Smooth muscle cell (in vitro differentiated cells): ENCODE results near the gene CLBA1. TPM values are rescaled to one million over a fixed set of nuclear protein-coding genes. Genes with fewer than 3 reads are reported as not detected.

Source experiments
- DNase-seq: peaks from one replicate; lab custom pipeline; 2025; ENCODE audit not compliant: unreplicated experiment; lab: John Stamatoyannopoulos, UW
- H2AFZ ChIP-seq: fragments of 200-600 bp; sonication (generic); 2 replicates; pipeline ENCODE4 v1.6.0; 2016; ENCODE audit warnings: antibody characterized with exemption, low read depth, mild to moderate bottlenecking
- H3F3A ChIP-seq: fragments of 200-600 bp; sonication (generic); 2 replicates; pipeline ENCODE4 v1.6.0; 2017; ENCODE audit warnings: antibody characterized with exemption, low read depth
- H3K27ac ChIP-seq: fragments of 200-600 bp; sonication (generic); 2 replicates; pipeline ENCODE4 v1.5.1; 2016; ENCODE audit warnings: low read depth, mild to moderate bottlenecking
- H3K27me3 ChIP-seq: fragments of 200-600 bp; sonication (generic); 2 replicates; pipeline ENCODE4 v1.6.1; 2016; ENCODE audit warnings: low read depth, mild to moderate bottlenecking
- H3K36me3 ChIP-seq: fragments of 200-600 bp; sonication (generic); 2 replicates; pipeline ENCODE4 v1.5.1; 2016; ENCODE audit warnings: low read depth
- H3K4me1 ChIP-seq: fragments of 200-600 bp; sonication (generic); 2 replicates; pipeline ENCODE4 v1.5.1; 2016; ENCODE audit warnings: low read depth
- H3K4me2 ChIP-seq: fragments of 200-600 bp; sonication (generic); 2 replicates; pipeline ENCODE4 v1.6.0; 2016; ENCODE audit warnings: mild to moderate bottlenecking
- H3K4me3 ChIP-seq: fragments of 200-600 bp; sonication (generic); 2 replicates; pipeline ENCODE4 v1.5.1; 2016; ENCODE audit warnings: mild to moderate bottlenecking
- H3K79me2 ChIP-seq: fragments of 200-600 bp; sonication (generic); 2 replicates; pipeline ENCODE4 v1.6.0; 2016; ENCODE audit warnings: low read depth, mild to moderate bottlenecking
- H3K9ac ChIP-seq: fragments of 200-600 bp; sonication (generic); 2 replicates; pipeline ENCODE4 v1.6.0; 2016; ENCODE audit warnings: low read depth
- H3K9me3 ChIP-seq: fragments of 200-600 bp; sonication (generic); replicated peaks from 2 replicates; pipeline ENCODE4 v1.5.1; 2016; ENCODE audit warnings: low read depth
- H4K20me1 ChIP-seq: fragments of 200-600 bp; sonication (generic); 2 replicates; pipeline ENCODE4 v1.6.0; 2016; ENCODE audit warnings: low read depth
- WGBS: methylation state at CpG from one replicate; pipeline ENCODE4 v1.1.7; 2016; ENCODE audit warnings: low lambda C conversion rate; 5-methylcytosine and 5-hydroxymethylcytosine counted together
- polyA plus RNA-seq: library from polyadenylated mRNA; unstranded; fragments of >200 nt; fragmentation: Nextera tagmentation; extraction: Ambion mirVana; gene quantifications from 2 replicates; pipeline ENCODE4 v1.2.1, GENCODE V29; 2016
- total RNA-seq: library from RNA; depleted of rRNA; stranded (reverse); fragments of >200 nt; gene quantifications from 2 replicates; pipeline ENCODE4 v1.2.3, GENCODE V29; 2014
- TF ChIP-seq, protein P1 (sequence below): fragments of 200-600 bp; sonication (generic); IDR thresholded peaks from 2 replicates; pipeline ENCODE4 v1.5.1; 2017; ENCODE audit warnings: borderline replicate concordance, mild to moderate bottlenecking, antibody characterized with exemption; ENCODE audit not compliant: insufficient read depth, poor library complexity, severe bottlenecking

CLBA1 gene
- total and polyA plus RNA-seq, 2 experiments from 2014 or later, result 5.0 to 8.7 TPM

GRCh38 chr14:105012171-105012985 is 26.8 kb downstream of the CLBA1 start:
- Histone ChIP-seq H4K20me1 (peaks cover 82% of the 10 kb centered on the region), H3F3A (no peaks in the 10 kb centered on the region), H3K36me3 (no peaks in the 10 kb centered on the region), H3K27me3 (no peaks in the 10 kb centered on the region), H2AFZ (no peak overlapping the region), H3K79me2 (peaks cover 74% of the 10 kb centered on the region), H3K4me2 (no peak overlapping the region), H3K4me1 (peaks cover 4% of the 10 kb centered on the region), H3K27ac (no peak overlapping the region), H3K9ac (no peak overlapping the region), H3K4me3 (no peak overlapping the region), H3K9me3 (no peaks in the 10 kb centered on the region)
- TF ChIP-seq, protein P1, sequence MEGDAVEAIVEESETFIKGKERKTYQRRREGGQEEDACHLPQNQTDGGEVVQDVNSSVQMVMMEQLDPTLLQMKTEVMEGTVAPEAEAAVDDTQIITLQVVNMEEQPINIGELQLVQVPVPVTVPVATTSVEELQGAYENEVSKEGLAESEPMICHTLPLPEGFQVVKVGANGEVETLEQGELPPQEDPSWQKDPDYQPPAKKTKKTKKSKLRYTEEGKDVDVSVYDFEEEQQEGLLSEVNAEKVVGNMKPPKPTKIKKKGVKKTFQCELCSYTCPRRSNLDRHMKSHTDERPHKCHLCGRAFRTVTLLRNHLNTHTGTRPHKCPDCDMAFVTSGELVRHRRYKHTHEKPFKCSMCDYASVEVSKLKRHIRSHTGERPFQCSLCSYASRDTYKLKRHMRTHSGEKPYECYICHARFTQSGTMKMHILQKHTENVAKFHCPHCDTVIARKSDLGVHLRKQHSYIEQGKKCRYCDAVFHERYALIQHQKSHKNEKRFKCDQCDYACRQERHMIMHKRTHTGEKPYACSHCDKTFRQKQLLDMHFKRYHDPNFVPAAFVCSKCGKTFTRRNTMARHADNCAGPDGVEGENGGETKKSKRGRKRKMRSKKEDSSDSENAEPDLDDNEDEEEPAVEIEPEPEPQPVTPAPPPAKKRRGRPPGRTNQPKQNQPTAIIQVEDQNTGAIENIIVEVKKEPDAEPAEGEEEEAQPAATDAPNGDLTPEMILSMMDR, result no peak
- WGBS, result 94% methylated on average over 22 of the region's 23 CpGs
- no peak for DNase-seq

- Histone ChIP-seq H2AFZ (no peak overlapping the region), H3K4me3 (no peak overlapping the region), H3K9me3 (no peaks in the 10 kb centered on the region), H3K36me3 (no peaks in the 10 kb centered on the region), H3K4me2 (no peak overlapping the region), H3K9ac (no peak overlapping the region), H4K20me1 (peaks cover 91% of the 10 kb centered on the region), H3K27ac (no peak overlapping the region), H3K4me1 (peaks cover 10% of the 10 kb centered on the region), H3K79me2 (peaks cover 83% of the 10 kb centered on the region), H3F3A (no peaks in the 10 kb centered on the region), H3K27me3 (no peaks in the 10 kb centered on the region)
- 84% methylated on average over 8 of the region's 8 CpGs for WGBS
- no peak for DNase-seq
- TF ChIP-seq, protein P1, result no peak
Observed at GRCh38 chr14:105013150-105013785, 27.7 kb downstream of the CLBA1 start.

- Histone ChIP-seq H3K27me3 (no peaks in the 10 kb centered on the region), H3K4me2 (no peak overlapping the region), H3K9ac (no peak overlapping the region), H3K36me3 (no peaks in the 10 kb centered on the region), H4K20me1 (peaks cover 98% of the 10 kb centered on the region), H2AFZ (no peak overlapping the region), H3K9me3 (no peaks in the 10 kb centered on the region), H3K4me3 (no peak overlapping the region), H3K79me2 (peaks cover 90% of the 10 kb centered on the region), H3K27ac (no peak overlapping the region), H3K4me1 (peaks cover 18% of the 10 kb centered on the region), H3F3A (no peaks in the 10 kb centered on the region)
- TF ChIP-seq, protein P1, result no peak
- WGBS, result 90% methylated on average over 9 of the region's 9 CpGs
- no peak for DNase-seq
Observed at GRCh38 chr14:105014032-105014431, 28.4 kb downstream of the CLBA1 start.

- no peak overlapping the region for H3K27ac ChIP-seq
- H3K4me1 ChIP-seq, result peaks cover 24% of the 10 kb centered on the region
- no peak overlapping the region for H3K4me2 ChIP-seq
- no peaks in the 10 kb centered on the region for H3F3A ChIP-seq
- peaks cover 98% of the 10 kb centered on the region for H4K20me1 ChIP-seq
- TF ChIP-seq, protein P1, result no peak
- H3K9me3 ChIP-seq, result no peaks in the 10 kb centered on the region
- H3K79me2 ChIP-seq, result peaks cover 96% of the 10 kb centered on the region
- no peak overlapping the region for H3K4me3 ChIP-seq
- no peak overlapping the region for H3K9ac ChIP-seq
- WGBS, result 81% methylated on average over 4 of the region's 4 CpGs
- no peaks in the 10 kb centered on the region for H3K36me3 ChIP-seq
- H2AFZ ChIP-seq, result no peak overlapping the region
- H3K27me3 ChIP-seq, result no peaks in the 10 kb centered on the region
- DNase-seq, result no peak
Observed at GRCh38 chr14:105014631-105015030, 29.0 kb downstream of the CLBA1 start.
